H7 (cell line): ENCODE results near the gene TALDO1. TPM values are rescaled to one million over a fixed set of nuclear protein-coding genes. Genes with fewer than 3 reads are reported as not detected.
A peak's percentile ranks its signal among the peaks of the same experiment; 100 is the strongest.

ENCODE experiments used
- DNase-seq: peaks from one replicate; pipeline ENCODE4 v3.0.0; 2012
- H3K27me3 ChIP-seq: 2 replicates; pipeline ENCODE4 v1.6.0; 2011; ENCODE audit warnings: mild to moderate bottlenecking, low read length; ENCODE audit not compliant: control insufficient read depth, insufficient read depth
- H3K36me3 ChIP-seq: replicated peaks from 2 replicates; pipeline ENCODE4 v1.5.1; 2011; ENCODE audit warnings: low read length; ENCODE audit not compliant: control insufficient read depth, insufficient read depth
- H3K4me3 ChIP-seq: 2 replicates; pipeline ENCODE4 v1.5.1; 2011; ENCODE audit warnings: low read depth, mild to moderate bottlenecking, control low read depth, low read length, moderate library complexity; ENCODE audit not compliant: insufficient read depth
- total RNA-seq: library from RNA; depleted of rRNA; stranded (reverse); fragments of >200 nt; shearing (Covaris generic); gene quantifications from 2 replicates; pipeline ENCODE4 v1.2.3, GENCODE V29; 2014

Gene TALDO1
- total RNA-seq, 1 experiment from 2014 or later, result 264 TPM

DNA sequence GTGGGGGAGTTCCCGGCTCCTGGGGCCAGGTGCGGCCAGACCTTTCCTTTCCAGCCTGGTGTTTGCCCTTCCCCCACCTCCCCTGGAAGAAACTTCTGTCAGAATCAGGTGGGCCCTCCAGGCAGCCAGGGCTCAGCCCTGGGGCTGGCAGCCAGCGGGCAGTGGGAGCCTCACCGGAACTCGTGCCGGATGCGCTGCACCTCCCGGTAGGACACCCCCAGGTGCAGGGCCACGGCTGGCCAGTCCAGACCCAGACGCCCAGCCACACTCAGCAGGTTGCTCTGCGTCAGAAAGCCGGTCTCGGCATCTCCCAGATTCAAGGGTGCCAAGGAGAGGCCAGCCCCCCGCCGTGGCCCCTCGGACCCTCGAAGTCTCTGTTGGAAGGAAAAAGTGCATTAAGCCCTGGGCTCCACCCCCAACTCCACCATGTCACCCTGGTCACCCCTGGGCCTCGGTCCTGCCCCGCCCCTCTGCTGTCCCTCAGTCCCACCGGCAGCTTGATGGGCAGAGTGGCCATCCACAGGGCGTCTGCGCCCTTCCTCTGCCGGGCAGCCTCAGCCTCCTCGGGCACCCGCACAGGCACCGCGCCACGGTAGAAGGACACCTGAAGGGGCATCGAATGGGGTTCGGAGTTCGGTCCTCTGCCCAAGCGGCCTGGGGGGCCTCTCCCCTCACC is 52.5 kb downstream of the TALDO1 start:
- H3K4me3 ChIP-seq, result no peak overlapping the region
- no peak for DNase-seq
- H3K36me3 ChIP-seq, result peaks cover 9% of the 10 kb centered on the region
- H3K27me3 ChIP-seq, result no peaks in the 10 kb centered on the region

GRCh38 chr11:800473-800872 is 53.2 kb downstream of the TALDO1 start:
- Histone ChIP-seq H3K36me3 (peaks cover 9% of the 10 kb centered on the region), H3K4me3 (no peak overlapping the region), H3K27me3 (no peaks in the 10 kb centered on the region)
- DNase-seq, result no peak

DNA sequence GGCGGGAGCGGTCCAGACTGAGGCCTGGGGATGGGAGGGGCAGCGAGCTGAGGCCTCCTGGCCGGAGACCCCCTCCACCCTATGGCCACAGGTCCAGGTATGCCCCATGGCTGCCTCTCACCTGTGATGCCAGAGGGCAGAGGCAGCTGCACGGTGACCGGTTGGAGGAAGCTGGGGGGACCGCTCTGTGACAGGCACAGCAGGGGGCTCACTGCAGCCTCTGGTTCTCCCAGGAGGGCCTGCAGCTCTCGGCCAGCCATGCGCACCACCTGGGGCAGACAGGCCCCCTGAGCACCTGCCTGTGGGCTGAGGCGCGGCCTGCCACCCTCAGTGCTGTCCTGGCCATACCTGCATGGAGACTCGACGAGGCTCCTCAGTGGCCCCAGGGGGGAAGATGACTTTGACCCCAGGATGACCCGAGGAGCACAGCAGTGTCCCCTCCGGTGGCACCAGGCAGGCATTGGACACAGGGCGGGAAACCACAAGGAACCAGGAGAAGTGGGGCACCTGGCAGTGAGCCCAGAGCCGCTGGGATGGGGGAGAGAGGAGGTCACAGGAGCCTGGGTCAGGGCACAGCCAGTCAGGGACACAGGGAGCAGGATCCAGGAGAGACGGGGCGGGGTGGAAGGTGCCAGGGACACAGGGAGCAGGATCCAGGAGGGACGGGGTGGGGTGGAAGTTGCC is 54.0 kb downstream of the TALDO1 start:
- no peak for DNase-seq
- Histone ChIP-seq H3K36me3 (peaks cover 9% of the 10 kb centered on the region), H3K4me3 (no peak overlapping the region), H3K27me3 (no peaks in the 10 kb centered on the region)

GRCh38 chr11:802018-802617 is 54.9 kb downstream of the TALDO1 start:
- no peaks in the 10 kb centered on the region for H3K27me3 ChIP-seq
- peaks cover 9% of the 10 kb centered on the region for H3K36me3 ChIP-seq
- no peak for DNase-seq
- no peak overlapping the region for H3K4me3 ChIP-seq

DNA sequence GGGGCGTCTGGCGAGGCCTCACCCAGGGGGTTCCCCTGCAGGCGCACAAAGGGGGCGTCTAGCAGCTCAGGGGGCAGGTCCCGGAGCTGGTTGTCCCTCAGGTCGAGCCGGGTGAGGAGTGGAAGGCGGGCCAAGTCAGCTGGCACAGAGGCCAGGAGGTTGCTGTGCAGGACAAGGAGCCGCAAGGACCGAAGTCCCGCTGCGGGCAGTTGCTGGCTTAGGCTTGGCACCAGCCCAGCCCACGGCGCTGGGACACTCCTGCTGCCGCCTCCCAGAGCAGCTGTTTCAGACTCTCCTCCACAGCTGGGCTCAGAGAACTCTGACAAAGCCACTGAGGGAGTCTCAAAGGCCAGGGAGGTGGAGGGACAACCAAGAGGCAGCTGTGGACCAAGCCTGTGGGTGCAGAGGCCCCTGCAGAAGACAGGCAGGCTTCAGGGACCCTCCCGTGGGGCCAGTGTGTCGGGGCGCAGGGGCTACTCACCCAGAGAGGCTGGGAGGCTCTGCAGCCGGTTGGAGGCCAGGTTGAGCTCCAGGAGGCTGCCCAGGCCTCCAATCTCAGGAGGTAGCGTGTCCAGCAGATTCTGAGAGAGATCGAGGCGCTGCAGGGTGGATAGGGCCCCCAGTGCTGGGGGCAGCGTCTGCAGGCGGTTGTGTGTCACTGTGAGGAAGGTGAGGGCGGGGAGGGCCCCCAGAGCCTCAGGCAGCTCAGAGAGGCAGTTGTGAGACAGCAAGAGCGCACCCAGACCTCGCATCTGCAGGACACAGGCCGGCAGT is 55.6 kb downstream of the TALDO1 start:
- peaks cover 9% of the 10 kb centered on the region for H3K36me3 ChIP-seq
- no peak overlapping the region for H3K4me3 ChIP-seq
- H3K27me3 ChIP-seq, result no peaks in the 10 kb centered on the region
- no peak for DNase-seq

- H3K27me3 ChIP-seq, result no peaks in the 10 kb centered on the region
- no peak overlapping the region for H3K4me3 ChIP-seq
- no peak for DNase-seq
- peaks cover 9% of the 10 kb centered on the region for H3K36me3 ChIP-seq
These were observed 56.1 kb downstream of the TALDO1 start for GRCh38 chr11:803467-803742.

DNA sequence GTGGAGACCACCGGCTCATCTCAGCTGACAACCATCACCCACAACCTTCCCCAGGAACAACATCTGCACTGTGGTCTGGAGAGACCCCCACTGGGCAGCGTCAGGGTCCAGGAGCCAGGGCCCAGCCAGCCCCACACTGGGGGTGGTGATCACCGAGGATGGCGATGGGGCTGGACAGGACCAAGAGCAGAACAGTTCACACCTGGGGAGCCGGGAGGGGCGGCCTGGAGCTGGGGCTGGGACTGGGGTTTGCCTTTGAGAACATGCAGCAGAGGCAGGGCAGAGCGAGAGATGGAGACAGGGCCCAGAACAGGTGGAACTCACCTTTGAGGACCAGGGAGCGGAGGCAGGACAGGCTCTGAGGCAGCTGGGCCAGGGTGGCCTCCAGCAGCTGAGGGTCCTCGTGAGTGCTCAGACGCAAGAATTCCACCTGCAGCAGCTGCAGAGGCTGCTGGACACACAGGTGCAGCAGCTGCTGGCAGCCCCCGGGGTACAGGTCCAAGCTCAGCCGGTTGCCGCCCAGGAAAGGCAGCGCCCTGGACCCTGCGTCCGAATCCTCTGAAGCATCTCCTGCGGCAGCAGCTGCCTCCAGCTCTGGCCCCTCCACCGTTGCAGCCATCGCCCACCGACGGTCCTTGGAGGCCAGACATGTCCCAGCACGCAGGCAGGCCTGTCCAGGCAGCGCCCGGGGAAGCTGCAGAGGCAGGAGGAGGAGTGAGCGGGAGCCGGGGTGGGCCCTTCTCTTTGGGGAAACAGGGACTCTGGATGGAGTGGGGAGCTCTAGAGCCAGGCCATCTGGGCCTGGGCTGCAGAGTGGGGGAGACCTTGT is 56.7 kb downstream of the TALDO1 start:
- no peaks in the 10 kb centered on the region for H3K27me3 ChIP-seq
- peak; percentile 82 for DNase-seq
- peaks cover 9% of the 10 kb centered on the region for H3K36me3 ChIP-seq
- peak overlapping the region; percentile 59 for H3K4me3 ChIP-seq

- H3K27me3 ChIP-seq, result no peaks in the 10 kb centered on the region
- peak; percentile 81 for DNase-seq
- peaks cover 9% of the 10 kb centered on the region for H3K36me3 ChIP-seq
- peak overlapping the region; percentile 59 for H3K4me3 ChIP-seq
These were observed 57.3 kb downstream of the TALDO1 start for GRCh38 chr11:804599-804964.

DNA sequence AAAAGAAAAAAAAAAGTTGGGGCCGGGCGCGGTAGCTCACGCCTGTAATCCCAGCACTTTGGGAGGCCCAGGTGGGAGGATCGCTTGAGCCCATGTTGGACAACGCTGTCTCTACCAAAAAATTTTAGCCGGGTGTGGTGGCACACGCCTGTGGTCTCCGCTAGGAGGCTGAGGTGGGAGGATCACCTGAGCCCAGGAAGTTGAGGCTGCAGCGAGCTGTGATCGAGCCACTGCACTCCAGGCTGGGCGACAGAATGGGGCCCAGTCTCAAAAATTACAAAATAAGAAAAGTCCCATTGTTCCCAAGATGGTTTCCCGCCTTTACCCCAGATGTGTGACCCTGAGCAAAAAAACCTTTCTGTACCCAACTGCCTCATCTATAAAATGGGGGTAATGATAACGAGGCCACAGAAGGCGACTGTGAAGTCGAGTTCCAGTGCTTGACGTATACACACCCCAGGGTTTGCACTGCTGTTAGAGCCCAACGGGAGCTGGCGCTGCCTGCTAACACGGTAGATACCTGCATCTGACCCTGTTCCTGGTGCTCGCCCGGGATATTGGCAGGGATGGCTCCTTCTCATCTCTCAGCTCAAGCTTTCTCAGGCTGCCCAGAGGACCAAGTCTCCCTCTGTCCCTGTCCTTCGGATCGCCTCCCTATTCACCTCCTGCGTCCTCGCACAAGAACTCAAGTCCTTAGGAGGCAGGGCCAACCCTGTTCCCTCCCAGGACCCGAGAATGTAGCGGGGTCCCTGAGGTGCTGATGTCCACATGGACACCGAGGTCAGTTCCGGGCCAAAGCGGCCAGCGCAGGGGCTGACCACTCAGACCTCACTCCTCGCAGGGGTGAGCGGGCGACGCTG is 61.4 kb downstream of the TALDO1 start:
- peaks cover 26% of the 10 kb centered on the region for H3K36me3 ChIP-seq
- peak overlapping the region; percentile 98 for H3K4me3 ChIP-seq
- H3K27me3 ChIP-seq, result no peaks in the 10 kb centered on the region
- no peak for DNase-seq

GRCh38 chr11:809287-810039 is 62.2 kb downstream of the TALDO1 start, which contains the start of gene RPLP2:
TSS of gene RPLP2 (plus strand) at chr11:809967. CDS start at chr11:810235, 268 bp downstream.
- Histone ChIP-seq H3K4me3 (peak within 1 kb of the TSS; percentile 98), H3K36me3 (peaks cover 26% of the 10 kb centered on the region), H3K27me3 (no peaks in the 10 kb centered on the region)
- peak; percentile 99 for DNase-seq

- H3K27me3 ChIP-seq, result no peaks in the 10 kb centered on the region
These were observed 62.8 kb downstream of the TALDO1 start for GRCh38 chr11:810040-810567.

DNA sequence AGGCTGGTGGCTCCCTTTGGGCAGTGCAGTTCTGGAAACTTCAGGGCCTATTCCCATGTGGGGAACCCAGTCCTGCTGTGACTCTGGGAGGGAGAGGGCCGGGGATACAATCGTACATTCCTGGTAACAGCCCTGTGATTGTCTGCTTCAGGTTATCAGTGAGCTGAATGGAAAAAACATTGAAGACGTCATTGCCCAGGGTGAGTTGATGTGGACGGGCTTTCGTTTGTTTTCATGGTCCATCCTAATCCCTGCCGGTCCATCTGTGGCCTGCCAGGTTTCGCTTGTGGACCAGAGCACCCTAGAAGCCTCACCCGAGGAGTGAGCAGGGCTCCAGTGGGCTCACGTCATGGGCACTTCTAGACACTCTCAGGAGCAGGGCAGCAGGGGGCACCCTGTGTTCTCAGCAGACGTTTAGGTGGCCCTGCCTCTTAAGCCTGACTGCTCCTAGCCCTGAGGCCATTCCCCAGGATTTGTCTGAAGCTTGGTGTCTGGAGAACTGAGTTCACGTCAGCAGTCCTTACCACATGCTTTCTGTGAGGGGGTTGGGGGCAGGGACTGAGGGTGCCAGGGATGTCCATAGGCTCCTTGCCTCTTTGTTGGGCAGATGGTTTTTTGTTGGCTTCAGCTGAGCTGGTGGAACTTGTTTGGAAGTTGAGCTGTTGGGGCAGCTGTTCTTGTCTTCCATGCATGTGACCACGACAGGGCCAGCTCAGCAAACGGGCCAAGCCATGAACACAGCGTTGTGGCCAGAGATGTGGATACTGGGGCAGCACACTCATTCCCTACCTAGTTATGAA is 64.4 kb downstream of the TALDO1 start:
- no peak overlapping the region for H3K4me3 ChIP-seq

More at GRCh38 chr11:810040-810567, 62.8 kb downstream of the TALDO1 start:
- no peak for DNase-seq
- Histone ChIP-seq H3K4me3 (peak overlapping the region; percentile 98), H3K36me3 (peaks cover 26% of the 10 kb centered on the region)

More for the DNA sequence above, 64.4 kb downstream of the TALDO1 start:
- DNase-seq, result no peak
- Histone ChIP-seq H3K36me3 (peaks cover 26% of the 10 kb centered on the region), H3K27me3 (no peaks in the 10 kb centered on the region)
